Stimulated activated CD4-positive, alpha-beta T cell treated with anti-CD3 and anti-CD28 coated beads, Interleukin-2, amount 100 ng/mL, for 24 hours (primary cell): ENCODE results near the gene USO1.
"Not testable (repeated sequence)": the region's sequence is repeated elsewhere in the genome, so short reads cannot be mapped to it uniquely, and the experiment has no call there.

Experiments used
- DNase-seq, 2 donors: peaks; one replicate each; pipeline ENCODE4 v3.0.0-alpha.2; 2020

The USO1 gene, protein sequence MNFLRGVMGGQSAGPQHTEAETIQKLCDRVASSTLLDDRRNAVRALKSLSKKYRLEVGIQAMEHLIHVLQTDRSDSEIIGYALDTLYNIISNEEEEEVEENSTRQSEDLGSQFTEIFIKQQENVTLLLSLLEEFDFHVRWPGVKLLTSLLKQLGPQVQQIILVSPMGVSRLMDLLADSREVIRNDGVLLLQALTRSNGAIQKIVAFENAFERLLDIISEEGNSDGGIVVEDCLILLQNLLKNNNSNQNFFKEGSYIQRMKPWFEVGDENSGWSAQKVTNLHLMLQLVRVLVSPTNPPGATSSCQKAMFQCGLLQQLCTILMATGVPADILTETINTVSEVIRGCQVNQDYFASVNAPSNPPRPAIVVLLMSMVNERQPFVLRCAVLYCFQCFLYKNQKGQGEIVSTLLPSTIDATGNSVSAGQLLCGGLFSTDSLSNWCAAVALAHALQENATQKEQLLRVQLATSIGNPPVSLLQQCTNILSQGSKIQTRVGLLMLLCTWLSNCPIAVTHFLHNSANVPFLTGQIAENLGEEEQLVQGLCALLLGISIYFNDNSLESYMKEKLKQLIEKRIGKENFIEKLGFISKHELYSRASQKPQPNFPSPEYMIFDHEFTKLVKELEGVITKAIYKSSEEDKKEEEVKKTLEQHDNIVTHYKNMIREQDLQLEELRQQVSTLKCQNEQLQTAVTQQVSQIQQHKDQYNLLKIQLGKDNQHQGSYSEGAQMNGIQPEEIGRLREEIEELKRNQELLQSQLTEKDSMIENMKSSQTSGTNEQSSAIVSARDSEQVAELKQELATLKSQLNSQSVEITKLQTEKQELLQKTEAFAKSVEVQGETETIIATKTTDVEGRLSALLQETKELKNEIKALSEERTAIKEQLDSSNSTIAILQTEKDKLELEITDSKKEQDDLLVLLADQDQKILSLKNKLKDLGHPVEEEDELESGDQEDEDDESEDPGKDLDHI

DNA sequence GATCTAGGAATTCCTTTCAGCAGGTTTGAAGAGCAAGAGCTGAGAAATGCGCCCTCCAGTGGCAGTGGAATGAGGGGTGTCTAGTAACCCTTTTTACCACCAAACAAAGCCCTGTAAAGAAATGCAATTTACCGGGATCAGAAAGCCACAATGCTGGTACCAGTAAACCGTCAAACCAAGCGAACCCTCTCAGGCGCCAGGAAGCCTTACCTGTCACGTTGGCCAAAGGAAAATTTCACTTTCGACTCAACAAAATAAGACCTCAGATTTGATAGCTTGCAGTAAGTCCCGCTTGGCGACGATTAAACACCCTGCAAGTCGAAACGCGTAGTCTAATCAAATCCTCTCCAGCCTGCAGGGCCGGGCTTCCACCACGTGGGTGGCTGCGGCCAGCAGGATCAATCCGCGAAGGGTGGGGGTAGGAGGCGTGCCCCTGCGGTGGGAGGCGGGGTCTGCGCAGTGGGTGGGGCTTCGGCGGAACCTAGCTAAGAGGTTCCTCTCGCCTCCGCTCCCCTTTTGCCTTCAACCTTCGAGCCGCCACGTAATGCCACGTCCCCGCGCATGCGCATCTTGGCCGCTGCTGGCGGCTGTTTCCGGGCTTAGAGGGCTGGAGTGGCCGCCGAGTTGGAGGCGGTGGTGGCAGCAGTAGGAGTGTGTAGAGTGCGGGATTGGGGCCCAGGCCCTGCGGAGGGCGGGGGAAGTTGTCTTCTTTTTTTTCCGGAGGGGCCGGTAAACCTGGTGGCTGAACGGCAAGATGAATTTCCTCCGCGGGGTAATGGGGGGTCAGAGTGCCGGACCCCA lies at the start of gene USO1:
Gene USO1, plus strand, starts transcription at position 512 of the 801 bp plus-strand sequence. Its CDS starts 243 bp downstream, at position 755.
- DNase-seq: peak; percentile 99

DNA sequence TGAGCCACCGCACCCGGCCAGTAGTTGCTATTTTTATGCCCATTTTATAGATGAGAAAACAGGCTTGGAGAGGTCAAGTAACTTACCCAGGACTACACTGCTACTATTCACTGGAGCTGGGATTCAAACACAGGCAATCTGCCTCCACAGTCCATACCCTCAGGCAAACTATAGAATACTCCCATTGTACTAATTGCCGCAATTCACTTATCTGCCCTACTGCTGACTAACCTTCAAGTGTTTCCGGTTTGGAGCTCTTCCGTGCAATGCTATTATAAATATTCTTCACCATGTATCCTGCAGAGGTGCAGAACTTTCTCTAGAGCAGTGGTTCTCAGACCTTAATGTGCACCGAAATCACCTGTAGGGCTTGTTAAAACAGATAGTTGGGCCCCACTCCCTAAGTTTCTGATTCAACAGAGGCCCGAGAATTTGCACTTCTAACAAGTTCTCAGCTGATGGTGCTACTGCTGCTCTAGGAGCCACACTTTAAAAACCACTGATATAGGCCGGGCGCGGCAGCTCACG lies 49.3 kb upstream of the USO1 start:
- DNase-seq: no peak

DNA sequence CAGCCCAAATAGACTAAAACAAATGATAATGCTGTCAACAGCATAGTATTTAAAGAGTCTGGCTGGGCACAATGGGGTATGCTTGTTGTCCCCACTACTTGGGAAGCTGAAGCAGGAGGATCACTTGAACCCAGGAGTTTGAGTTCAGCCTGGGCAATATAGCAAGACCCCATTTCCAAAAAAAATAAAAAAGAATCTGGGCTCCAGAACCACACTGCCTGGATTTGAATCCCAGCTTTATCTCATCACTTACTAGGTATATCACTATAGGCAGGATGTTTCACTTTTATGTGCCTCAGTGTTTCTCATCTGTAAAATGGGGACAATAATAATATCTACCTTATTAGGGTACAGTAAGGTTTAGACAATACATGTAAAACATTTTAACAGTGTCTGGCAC lies 45.9 kb upstream of the USO1 start:
- no peak for DNase-seq

DNA sequence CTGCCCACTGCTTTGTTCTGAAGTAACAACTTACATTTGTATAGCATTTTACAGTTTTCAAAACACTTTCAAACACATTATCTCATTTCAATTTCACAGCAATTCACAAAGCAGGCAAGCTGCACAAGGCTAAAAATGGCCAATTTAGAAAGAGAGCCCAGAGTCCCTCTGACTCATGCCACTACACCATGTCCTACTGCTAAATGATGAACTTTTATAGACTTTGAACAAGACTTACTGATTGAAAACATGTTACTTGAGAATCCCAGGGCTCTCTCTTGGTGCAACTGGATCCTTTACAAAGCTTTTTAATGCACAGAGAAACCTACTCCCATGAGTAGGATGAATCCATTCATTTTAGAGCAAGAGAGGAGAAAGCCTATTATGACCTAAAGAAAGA lies 45.4 kb upstream of the USO1 start:
- no peak for DNase-seq

DNA sequence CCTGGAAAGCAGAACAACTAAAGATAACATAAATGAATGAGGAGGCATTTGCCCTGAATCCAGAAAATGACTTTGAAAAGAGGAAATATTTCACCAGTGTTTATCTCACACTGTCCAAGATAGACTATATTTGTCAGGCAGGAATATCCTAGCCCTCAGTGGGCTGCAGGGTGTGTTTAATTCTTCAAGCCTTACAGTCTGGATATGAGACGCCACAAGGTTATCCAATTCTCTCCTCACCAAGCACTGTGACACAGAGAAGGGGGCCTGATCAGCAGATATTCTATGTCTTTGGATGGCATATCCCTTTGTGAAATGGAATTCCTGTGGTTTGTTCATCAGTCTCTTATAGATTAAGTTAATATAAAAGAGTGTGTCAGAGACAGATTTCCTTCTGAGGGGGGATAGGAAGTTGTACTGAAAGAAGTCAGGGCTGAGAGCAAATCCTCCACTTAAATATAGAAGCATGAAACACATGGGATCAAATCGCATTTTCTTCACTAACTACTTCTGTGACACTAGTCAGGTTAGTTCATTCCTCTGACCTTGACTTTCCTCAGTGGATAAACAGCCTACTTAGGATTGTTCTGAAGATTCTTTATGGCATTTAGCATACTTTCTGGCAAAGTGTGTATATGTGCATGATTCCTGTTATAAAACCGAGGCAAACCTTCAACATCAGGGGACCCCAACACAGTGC lies 44.4 kb upstream of the USO1 start:
- no peak for DNase-seq

DNA sequence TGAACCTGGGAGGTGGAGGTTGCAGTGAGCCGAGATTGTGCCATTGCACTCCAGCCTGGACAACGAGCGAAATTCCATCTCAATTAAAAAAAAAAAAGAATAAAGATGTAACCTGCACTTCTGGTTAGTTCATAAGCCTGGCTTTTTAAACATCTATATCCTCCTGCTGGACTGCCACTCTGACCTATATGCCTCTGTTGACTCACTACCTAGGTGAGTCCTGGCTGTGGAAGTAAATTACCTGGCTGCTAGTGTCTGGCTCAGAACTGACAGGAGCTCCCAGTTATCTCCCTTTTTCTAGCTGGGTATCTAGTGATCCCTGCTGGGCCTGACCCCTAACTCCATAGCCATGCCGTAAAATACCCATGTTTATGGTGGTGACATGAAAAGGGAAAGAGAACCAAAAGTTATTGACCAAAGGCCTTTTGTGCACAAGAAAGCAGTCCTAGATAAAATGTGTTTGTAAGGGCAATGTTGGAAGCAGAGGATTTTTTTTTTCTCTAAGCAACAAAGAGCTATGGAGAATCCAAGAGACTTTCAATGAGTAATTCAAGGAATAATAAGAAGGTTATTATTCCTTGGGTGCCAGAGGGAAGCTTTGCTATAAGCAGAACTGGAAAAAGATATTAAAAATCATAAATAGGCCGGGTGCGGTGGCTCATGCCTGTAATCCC lies 40.8 kb upstream of the USO1 start:
- no peak for DNase-seq

DNA sequence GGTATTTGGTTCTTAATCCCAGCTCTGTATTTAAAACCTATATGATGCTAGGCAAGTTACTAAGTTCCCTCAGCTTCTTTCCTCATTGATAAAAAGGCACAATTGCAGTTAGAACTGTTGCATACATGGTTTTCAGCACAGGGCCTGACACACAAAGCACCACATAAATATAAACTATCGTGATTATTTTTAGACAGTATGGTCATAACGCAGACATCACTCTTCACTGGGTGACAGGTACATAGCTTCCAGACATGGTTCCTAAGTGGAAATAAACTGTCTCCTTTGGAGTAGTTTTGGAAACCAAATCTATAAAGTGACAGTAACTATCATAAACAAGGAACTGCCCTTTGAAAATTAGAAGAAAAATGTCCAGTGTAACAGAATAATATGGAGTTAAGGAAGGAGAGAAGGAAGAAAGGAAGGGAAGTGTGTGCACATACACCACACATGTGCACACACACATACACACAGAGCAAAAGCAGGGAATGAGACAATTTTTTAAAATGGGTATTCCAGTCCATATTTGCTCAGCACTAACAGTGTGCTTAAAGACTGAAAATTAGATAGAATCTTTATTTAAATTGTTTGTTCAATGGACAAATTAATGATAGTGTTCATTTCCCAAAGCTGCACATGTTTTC lies 38.7 kb upstream of the USO1 start:
- DNase-seq: no peak

DNA sequence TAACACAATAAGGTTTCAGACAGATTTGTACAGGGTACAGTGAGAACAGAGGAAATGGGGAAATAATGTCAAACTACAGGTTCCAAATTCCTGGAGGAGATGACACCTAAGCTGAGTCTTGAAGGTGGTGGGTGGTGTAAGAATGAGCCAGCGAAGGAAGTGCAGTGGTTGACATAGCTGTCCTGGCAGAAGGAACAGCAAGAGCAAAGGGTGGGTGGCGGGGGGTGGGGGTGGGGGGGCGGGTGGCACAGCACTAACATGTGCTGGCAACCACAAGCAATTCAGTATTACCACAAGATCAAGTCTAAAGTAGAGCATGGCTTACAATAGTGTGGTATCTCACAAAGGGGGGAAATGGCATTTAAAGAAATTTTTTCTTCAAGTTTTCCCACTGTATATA lies 38.0 kb upstream of the USO1 start:
- peak; percentile 7 to 27 for DNase-seq

DNA sequence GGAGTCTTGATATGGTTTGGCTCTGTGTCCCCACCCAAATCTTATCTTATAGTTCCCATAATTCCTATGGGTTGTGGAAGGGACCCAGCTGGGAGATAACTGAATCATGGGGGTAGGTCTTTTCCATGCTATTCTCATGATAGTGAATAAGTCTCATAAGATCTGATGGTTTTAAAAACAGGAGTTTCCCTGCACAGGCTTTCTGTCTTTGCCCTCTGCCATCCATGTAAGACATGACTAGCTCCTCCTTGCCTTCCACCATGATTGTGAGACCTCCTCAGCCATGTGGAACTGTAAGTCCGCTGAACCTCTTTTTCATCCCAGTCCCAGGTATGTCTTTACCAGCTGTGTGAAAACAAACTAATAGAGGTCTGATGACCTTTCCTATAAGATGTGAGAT lies 37.3 kb upstream of the USO1 start:
- not testable (repeated sequence) for DNase-seq

DNA sequence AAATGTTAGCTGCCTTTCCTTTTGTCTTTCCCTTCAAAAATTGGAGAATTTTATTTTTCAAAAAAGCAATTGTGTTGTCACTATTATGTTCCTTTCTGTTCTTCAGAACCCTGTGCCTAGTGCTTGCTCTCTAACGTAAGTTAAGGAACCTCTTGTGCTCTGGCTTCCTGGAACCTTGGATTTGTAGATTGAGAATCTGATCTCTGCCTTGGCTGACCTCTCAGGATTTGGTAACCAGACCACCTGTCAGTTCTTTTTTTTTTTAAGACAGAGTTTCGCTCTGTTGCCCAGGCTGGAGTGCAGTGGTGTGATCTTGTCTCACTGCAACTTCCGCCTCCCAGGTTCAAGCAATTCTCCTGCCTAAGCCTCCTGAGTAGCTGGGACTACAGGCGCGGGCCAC lies 32.3 kb upstream of the USO1 start:
- not testable (repeated sequence) for DNase-seq

DNA sequence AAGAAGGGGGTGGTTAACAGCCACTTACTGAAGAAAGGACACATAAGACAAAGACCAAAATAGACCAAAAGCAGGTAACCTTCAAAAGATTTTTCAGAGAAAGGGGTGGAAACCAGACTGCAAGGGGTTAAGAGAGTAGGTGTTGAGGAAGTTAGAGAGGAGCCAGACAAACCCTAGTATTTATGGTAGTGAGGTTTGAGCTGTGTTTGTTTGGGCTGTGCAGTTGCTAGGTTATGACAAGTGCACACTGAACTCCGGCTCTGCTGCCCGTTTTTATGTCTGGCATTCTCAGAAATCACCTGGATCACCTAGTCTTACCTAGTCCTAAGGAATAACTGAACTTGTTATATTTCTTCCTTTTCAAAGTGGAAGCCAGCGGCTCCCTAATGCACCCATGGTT lies 28.3 kb upstream of the USO1 start:
- DNase-seq: no peak

DNA sequence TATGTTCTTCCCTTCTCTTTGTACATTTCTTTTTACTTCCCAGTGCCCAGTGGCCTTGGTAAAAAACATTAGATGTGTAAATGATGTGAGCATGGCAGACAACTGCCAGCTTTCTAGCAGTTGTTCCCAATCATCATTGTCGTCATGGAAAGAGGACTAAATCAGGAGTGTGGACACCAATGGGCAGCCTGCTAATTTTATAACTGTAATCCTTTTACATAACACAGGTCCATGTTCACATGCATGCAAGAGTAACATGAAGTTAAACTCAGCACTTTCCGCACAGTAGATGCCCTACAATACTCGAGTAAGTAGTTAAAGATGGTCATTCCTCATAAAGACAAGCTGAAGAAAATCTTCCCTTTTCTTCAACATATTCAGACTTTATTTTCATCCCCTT lies 27.8 kb upstream of the USO1 start:
- DNase-seq: no peak

DNA sequence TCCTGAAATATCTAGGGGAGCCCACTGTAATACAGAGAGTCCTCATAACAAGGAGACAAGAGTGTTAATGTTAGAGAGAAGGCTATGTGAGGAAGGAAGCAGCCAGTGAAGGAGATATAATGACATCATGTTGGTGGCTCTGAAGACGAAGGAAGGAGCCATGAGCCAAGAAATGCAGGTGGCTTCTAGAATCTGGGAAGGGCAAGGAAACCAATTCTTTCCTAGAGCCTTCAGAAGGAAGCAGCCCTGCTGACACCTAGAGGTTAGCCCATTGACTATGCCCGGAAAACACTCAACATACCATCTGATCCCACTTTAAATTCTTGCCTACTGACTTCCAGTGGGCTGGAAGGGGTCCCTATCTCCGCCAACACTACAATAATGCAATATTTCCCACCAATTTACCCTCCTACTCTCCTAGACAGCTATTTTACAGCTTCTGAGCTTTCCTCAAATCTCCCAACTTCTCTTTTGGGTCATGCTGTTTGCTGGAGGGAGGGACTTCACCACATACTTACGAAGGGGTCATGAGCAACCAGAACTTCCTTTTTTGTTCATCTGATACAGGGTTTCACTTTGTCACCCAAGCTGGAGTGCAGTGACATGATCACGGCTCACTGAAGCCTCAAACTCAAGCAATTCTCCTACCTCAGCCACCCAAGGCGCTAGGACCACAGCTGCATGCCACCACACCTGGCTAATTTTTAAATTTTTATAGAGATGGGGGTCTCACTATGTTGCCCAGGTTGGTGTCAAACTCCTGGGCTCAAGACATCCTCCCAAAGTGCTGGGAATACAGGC lies 26.0 kb upstream of the USO1 start:
- DNase-seq: no peak

DNA sequence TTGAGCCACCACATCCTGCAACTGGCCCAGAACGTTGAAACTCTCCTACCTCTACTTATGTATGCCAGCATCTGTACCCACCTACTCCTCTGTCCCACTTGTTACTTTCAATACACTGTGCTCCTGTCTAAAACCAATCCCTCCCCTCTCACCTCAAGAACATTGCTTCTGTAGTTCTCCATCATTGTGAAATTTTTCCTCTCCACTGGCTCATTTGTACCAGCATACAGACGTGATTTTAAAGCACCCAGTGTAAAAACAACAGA lies 25.5 kb upstream of the USO1 start:
- no peak for DNase-seq

DNA sequence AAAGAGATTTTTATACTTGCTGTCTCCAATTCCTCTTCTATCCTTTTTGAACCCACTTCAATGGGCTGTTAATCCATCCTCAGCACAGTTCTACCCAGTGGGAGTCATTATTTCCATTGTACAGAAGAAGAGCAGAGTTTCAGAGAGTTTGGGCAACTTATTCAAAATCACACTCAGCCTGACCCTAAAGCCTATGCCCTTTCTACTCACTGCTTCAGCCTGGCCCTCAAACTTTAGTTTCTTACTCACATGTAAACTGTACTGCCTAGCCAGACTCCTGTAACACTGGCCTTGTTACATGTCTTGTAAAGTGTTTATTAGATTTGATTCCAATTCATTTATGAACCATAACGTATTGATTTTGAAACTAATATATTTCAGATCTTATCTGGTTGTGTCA lies 25.1 kb upstream of the USO1 start:
- no peak for DNase-seq

DNA sequence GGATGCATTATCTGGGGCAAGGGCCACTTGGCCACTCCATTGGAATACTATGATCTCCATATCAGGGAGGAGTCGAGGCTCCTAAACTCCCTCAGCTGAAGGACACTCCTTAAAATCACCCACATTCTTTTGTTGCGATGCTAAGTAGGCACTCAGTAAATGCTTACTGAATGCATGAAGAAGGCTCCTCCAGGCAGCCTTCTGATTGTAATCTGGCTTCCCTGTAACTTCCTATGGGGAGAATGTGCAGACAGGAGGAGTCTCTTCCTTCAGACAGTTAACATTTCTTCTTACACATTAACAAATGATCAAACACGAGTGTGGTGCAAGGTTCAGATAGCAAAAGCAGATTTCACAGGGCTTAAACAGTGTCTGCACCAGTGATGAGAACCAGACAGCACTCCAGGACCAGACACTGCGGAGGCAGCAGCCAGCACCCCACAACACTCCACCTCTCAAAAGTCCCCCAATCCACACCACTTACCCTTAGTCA lies 21.4 kb upstream of the USO1 start:
- no peak for DNase-seq

DNA sequence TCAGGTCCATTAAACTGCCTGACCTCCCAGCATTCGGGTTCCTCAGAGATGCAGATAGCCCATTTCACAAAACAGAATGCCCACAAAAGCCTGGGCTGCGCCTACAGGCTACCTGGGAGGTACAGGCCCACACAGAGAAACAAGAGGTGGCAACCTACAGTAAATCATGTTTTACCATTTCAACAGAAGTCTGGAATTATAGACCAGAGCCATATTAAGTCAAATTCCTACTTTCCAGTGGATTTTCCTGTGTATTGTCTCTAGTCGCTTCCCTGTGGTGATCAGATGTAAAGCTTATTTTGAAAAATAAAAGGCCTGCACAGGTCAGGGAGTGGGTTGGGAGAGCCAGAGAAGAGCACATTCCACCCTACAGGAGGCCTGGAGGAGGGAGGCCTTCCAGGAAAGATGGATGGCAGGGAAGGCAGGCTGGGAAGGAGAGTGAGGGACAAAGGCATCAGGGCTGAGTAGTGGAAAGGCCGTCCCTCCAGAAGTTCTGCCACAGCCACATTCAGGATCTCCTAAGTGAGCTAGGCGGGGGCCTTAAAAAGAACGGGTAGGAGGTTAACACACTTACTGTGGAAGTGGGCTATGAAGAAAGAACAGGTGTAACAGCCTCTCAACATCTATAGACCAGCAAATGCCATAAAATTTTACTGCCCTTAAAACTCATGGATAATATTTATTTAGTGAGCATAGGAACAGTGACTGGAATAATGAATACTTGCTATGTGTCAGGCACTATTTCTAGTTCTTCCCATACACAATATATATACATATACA lies 19.0 kb upstream of the USO1 start:
- no peak for DNase-seq

DNA sequence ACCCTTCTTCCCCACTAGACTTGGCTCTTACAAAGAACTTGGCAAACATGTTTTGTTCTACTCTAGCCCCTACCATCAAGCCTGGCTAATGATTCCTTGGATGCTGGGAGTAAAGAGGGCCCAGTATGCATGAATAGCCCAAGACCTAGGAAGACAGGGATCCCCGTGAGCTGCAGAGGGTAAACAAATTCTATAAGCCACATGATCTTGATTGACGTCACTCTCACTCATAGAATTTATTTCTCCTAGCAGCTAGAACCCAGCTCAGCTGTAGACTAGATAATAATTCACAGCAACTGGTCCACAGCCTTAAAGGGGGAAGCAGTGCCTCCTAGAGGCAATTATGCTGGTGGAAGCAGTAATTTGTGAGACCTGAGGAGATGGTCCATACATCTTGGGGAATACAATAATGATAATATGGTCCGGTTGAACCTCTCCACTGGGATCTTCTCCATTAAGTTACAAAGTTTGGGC lies 16.1 kb upstream of the USO1 start:
- DNase-seq: peak in 1 of 2 donors; percentile 30

DNA sequence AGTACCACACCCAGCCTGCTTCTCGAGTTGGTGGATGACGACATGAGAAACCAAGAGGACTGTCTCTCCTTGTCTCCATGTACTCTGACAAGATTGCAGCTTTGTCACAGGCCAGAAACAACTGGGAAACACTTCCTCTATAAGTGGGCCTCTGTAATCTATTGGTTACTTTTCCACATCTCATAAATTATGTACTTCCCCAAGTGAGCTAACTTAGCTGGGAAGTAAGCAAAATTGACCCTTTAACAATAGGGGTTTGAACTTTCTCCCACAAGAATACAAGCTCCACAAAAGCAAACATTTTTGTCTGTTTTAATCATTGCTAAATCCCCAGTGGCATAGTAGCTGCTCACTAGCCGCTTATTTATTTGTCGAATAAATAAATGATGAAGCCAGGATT lies 14.1 kb upstream of the USO1 start:
- no peak for DNase-seq
